GM18858 (cell line): ENCODE data around the gene CRYM.
"Not testable (repeated sequence)": the region's sequence is repeated elsewhere in the genome, so short reads cannot be mapped to it uniquely, and the experiment has no call there.

ENCODE experiments used
- ATAC-seq: cut with Tn5 transposase; IDR thresholded peaks from one replicate; pipeline ENCODE4 v1.9.1; 2021; ENCODE audit not compliant: unreplicated experiment

The CRYM gene

GRCh38 chr16:21250072-21250923 is 27.8 kb downstream of the CRYM start:
- no peak for ATAC-seq

- ATAC-seq, result not testable (repeated sequence)
Measured at GRCh38 chr16:21248179-21248578, 29.9 kb downstream of the CRYM start.

GRCh38 chr16:21244518-21245215 is 33.4 kb downstream of the CRYM start:
- ATAC-seq, result no peak

- no peak for ATAC-seq
Measured at GRCh38 chr16:21242756-21243155, 35.3 kb downstream of the CRYM start.

- no peak for ATAC-seq
Measured at GRCh38 chr16:21239646-21240045, 38.4 kb downstream of the CRYM start.

GRCh38 chr16:21236831-21237230 is 41.3 kb downstream of the CRYM start:
- no peak for ATAC-seq

- ATAC-seq, result no peak
Measured at GRCh38 chr16:21235199-21235585, 42.9 kb downstream of the CRYM start.

GRCh38 chr16:21233521-21234150 is 44.5 kb downstream of the CRYM start, which contains the start of gene ANKS4B:
Gene ANKS4B, plus strand, starts transcription at chr16:21233699. Its CDS starts 39 bp downstream, at chr16:21233738.
- no peak for ATAC-seq

- no peak for ATAC-seq
Measured at GRCh38 chr16:21233045-21233520, 45.0 kb downstream of the CRYM start.

- ATAC-seq, result no peak
Measured at GRCh38 chr16:21228361-21228872, 49.7 kb downstream of the CRYM start.

- ATAC-seq, result no peak
Measured at GRCh38 chr16:21227866-21228265, 50.2 kb downstream of the CRYM start.

- no peak for ATAC-seq
Measured at GRCh38 chr16:21226749-21227148, 51.3 kb downstream of the CRYM start.

GRCh38 chr16:21224800-21225199 is 53.3 kb downstream of the CRYM start:
- no peak for ATAC-seq

GRCh38 chr16:21223787-21224186 is 54.3 kb downstream of the CRYM start:
- ATAC-seq, result no peak

GRCh38 chr16:21222495-21223337 is 55.4 kb downstream of the CRYM start:
- no peak for ATAC-seq

GRCh38 chr16:21219551-21219950 is 58.5 kb downstream of the CRYM start:
- no peak for ATAC-seq

- ATAC-seq, result no peak
Measured at GRCh38 chr16:21218153-21218552, 59.9 kb downstream of the CRYM start.

GRCh38 chr16:21217121-21217520 is 61.0 kb downstream of the CRYM start:
- ATAC-seq, result no peak

GRCh38 chr16:21214086-21214485 is 64.0 kb downstream of the CRYM start:
- ATAC-seq, result no peak

GRCh38 chr16:21211486-21211885 is 66.6 kb downstream of the CRYM start, which contains the start of gene ZP2:
Gene ZP2, minus strand, starts transcription at chr16:21211574. Its CDS starts 27 bp downstream, at chr16:21211547.
- no peak for ATAC-seq
